GM21825 (cell line): ENCODE measurements around the gene KDM6B.
A peak's percentile ranks its signal among the peaks of the same experiment; 100 is the strongest.

Source experiments
- ATAC-seq: cut with Tn5 transposase; IDR thresholded peaks from one replicate; pipeline ENCODE4 v1.9.1; 2021; ENCODE audit warnings: mild to moderate bottlenecking, moderate library complexity; ENCODE audit not compliant: unreplicated experiment

Gene KDM6B

DNA sequence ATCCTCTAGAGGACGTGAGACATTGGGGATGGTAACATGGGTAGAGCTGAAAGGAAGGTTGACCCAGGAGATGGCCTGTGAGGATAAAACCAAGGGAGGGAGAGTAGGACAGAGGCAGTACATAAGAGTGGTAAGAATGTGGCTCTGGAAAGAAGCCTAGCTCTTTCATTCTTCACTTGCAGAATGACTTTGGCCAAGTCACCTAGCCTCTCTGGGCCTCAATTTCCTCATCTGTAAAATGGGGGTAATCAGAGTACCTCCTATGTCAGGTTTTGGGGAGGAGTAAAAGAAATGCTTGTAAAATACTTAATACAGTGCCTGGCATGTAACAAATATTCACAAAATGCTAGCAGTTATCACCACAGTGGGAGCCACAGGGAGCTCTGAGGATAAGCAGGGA lies 6.9 kb downstream of the KDM6B start:
- ATAC-seq, result no peak

GRCh38 chr17:7841396-7841914 lies 7.4 kb downstream of the KDM6B start:
- ATAC-seq, result peak; percentile 8

DNA sequence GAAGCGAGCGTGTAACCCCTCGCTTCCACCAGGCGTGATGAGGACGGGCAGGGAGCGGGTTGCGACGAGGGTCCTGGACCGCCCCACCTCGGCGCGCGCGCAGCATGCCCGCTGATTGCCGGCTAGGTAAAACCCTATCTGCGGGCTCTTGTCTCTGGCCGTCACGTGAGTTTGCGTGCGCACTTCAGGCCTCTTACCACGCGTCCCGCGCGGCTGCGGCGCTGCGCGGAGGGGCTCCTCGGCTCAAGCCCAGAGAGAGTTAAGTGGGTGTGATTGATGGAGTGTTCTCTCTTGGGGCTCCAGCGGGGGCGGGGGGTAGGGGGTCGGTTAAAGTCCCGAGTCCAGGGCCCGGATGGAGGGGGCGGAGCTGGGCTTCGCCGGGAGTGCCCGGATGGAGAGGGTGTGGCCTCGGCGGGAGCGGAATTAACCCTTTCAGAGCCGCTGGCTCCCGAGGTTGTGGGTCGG lies 7.9 kb downstream of the KDM6B start:
- ATAC-seq, result peak; percentile 13

DNA sequence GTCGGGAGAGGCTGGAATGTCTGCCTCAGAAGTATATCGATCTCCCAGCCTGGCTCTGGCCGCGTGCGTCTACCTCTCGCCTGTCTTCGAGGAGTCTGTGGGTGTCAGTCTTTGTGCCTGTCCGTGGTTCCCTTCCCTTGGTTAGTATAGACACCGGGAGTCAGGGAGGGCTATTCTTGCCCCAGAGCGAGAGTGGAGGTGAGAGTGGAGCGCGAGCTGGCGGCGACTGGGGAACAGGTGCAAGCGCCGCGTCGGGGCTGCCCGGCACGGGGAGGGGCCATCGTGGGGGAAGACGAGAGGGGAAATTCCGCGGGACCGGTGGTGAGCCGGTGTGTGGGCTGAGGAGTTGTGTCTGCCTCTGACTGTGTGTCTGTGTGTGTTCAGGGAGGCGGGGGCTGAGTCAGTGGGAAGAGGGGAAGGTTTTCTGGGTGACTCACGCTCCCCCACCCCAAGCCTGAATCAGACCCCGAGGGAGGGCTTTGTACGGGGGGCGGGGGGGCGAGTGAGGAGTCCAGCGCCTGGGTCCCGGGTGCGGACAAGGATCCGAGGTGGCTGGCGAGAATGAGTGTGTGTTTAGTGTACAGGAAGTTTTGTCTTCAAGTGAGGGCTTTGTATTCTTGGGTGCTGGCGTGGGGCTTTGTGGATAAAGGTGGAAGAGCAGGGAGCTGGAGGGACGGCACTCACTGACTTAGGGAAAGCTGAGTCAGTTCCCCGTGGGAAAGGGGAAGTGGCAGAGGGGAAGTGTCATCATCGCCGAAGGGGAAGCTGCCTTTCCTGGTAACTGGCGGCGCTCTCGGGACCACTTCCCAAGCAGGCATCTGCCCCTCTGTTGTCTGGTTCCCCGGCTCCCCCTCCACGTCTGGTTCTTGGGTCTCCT lies 8.6 kb downstream of the KDM6B start:
- ATAC-seq, result peak; percentile 28

DNA sequence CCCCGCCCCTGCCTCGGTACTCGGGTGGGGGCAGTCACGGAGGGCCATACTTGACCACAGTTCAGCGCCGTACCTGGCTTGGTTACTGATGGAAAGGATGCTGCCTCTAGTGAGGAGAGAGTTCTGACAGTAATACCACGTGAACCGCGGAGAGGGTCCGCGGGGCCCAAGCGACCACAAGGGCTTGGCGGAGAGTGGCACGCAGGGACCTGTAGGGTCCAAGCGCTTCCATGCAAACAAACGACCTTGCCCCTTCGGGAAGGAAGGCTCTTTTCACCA lies 9.2 kb downstream of the KDM6B start:
- no peak for ATAC-seq

DNA sequence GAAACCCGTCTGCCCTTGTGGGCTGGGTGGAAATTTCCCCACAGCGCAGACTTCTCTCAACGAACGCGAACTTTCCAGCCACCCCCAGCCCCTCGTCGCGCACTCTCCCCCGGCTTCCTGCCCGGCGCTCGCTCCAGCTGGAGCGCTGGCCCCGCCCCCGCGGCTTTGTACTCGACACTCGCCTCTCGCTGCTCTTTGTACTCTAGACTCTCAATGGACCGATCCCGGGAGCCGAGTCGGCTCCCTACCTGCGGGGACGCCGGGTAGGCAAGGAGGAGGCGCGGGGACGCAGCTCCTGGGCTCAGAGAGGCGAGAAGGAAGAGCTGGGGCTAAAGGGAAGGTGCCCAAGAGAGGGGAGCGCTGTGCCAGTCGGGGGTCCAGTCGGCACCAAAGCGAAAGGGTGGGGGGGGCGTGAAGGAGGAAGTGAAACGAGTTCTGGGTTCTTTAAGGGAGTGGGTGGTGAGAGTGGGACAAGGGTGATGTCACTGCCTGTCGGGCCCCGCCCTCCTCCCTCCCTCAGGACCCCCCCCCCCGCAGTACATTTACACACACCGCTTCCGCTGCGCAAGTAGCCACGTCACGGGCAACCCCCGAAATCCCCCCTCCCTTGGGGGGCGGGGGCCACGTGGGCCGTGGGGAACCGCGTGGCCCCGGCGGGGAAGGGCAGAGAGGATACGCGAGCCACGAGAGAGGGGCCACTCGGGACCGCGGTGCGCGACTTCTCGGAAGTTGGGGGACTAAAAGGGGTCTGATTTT lies 9.7 kb downstream of the KDM6B start:
- ATAC-seq, result peak; percentile 32

GRCh38 chr17:7844292-7845154 lies 10.5 kb downstream of the KDM6B start:
- peak; percentile 30 for ATAC-seq

GRCh38 chr17:7845359-7846062 lies 11.5 kb downstream of the KDM6B start:
- no peak for ATAC-seq

GRCh38 chr17:7846063-7846735 lies 12.2 kb downstream of the KDM6B start:
- no peak for ATAC-seq

GRCh38 chr17:7846765-7847661 lies 13.0 kb downstream of the KDM6B start:
- no peak for ATAC-seq

GRCh38 chr17:7848131-7848579 lies 14.1 kb downstream of the KDM6B start:
- no peak for ATAC-seq

DNA sequence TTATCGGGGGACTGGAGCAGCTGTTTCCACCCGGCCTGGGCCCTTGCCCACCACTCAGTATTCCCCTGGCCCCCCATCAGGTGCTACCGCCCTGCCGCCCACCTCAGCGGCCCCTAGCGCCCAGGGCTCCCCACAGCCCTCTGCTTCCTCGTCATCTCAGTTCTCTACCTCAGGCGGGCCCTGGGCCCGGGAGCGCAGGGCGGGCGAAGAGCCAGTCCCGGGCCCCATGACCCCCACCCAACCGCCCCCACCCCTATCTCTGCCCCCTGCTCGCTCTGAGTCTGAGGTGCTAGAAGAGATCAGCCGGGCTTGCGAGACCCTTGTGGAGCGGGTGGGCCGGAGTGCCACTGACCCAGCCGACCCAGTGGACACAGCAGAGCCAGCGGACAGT lies 14.7 kb downstream of the KDM6B start:
- no peak for ATAC-seq

GRCh38 chr17:7849130-7849750 lies 15.2 kb downstream of the KDM6B start:
- no peak for ATAC-seq

GRCh38 chr17:7849751-7850504 lies 15.9 kb downstream of the KDM6B start:
- no peak for ATAC-seq

DNA sequence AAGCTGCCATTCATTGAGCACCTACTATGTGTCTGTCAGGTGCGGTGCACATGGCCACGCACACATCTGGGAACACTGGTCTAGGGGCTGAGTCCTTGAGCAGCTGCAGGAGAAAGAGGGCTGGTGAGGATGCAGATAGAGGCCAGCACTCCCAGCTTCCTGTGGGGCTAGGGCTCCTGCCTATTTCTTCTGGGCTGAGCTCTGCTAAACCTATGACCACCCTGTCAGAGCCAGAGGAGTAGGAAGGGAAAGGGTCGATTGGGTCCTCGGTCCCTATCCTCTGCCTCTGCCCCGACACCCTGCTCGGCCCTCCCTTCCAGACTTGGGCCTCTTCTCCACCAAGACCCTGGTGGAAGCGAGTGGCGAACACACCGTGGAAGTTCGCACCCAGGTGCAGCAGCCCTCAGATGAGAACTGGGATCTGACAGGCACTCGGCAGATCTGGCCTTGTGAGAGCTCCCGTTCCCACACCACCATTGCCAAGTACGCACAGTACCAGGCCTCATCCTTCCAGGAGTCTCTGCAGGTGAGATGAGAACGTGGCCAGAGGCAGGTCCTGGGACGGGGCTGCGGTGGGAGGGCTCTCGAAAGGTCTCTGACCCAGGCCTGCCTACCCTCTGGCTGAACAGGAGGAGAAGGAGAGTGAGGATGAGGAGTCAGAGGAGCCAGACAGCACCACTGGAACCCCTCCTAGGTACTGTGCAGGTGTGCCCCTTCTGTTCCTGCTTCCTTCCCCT lies 16.9 kb downstream of the KDM6B start:
- ATAC-seq, result no peak

GRCh38 chr17:7851438-7852261 lies 17.6 kb downstream of the KDM6B start:
- peak; percentile 57 for ATAC-seq
